SK-N-SH (cell line): ENCODE data around the gene FYB1. TPM values are rescaled to one million over a fixed set of nuclear protein-coding genes. Genes with fewer than 3 reads are reported as not detected.

ENCODE experiments used
- CTCF ChIA-PET: fragments of 300-600, 350-600 bp; formaldehyde crosslinking; extraction: SDS; loops from one replicate; lab custom pipeline; 2021; lab: Yijun Ruan, JAX
- POLR2A ChIA-PET: fragments of 350-600 bp; sonication (Branson Sonifier 250); formaldehyde crosslinking; extraction: SDS; loops from one replicate; lab custom pipeline; 2020; ENCODE audit warnings: antibody characterized with exemption, inconsistent platforms; lab: Yijun Ruan, JAX
- DNase-seq: peaks from one replicate; pipeline ENCODE4 v3.0.0; 2012
- H2AFZ ChIP-seq: fragments of 200-600 bp; sonication (generic); 2 replicates; pipeline ENCODE4 v1.8.1; 2016; ENCODE audit warnings: antibody characterized with exemption, mild to moderate bottlenecking, low read depth
- H3F3A ChIP-seq: fragments of 200-600 bp; sonication (generic); replicated peaks from 2 replicates; pipeline ENCODE3; 2016; ENCODE audit warnings: antibody characterized with exemption, mild to moderate bottlenecking; ENCODE audit not compliant: insufficient read depth
- H3K27ac ChIP-seq, 2 experiments: fragments of 200-500 bp in 1 of 2; fragments of 200-600 bp in 1 of 2; sonication (Bioruptor generic) in 1 of 2; sonication (generic), shearing (Covaris generic) in 1 of 2; 2 replicates each; pipeline versions ENCODE4 v1.5.1 to v1.6.1; 2014 to 2016; ENCODE audit warnings: low read depth in 2 of 2, inconsistent platforms in 1 of 2, low read length in 1 of 2, mild to moderate bottlenecking in 1 of 2, mixed read lengths in 1 of 2
- H3K27me3 ChIP-seq: fragments of 200-600 bp; sonication (generic), shearing (Covaris generic); 2 replicates; pipeline ENCODE4 v1.6.1; 2016; ENCODE audit warnings: mixed run types; ENCODE audit not compliant: insufficient read depth
- H3K36me3 ChIP-seq, 2 experiments: fragments of 200-500 bp in 1 of 2; fragments of 200-600 bp in 1 of 2; sonication (Bioruptor generic) in 1 of 2; sonication (generic) in 1 of 2; replicated peaks in 1 of 2; 2 replicates each; pipeline versions ENCODE3 to v1.5.1; 2014 to 2016; ENCODE audit warnings: low read length in 1 of 2, mild to moderate bottlenecking in 1 of 2; ENCODE audit not compliant: insufficient read depth in 2 of 2, control insufficient read depth in 1 of 2
- H3K4me1 ChIP-seq, 2 experiments: fragments of 200-500 bp in 1 of 2; fragments of 200-600 bp in 1 of 2; sonication (Bioruptor generic) in 1 of 2; sonication (generic), shearing (Covaris generic) in 1 of 2; 2 replicates each; pipeline versions ENCODE4 v1.5.1 to v1.6.1; 2014 to 2016; ENCODE audit warnings: low read depth in 1 of 2, low read length in 1 of 2, mixed run types in 1 of 2; ENCODE audit not compliant: insufficient read depth in 2 of 2, control insufficient read depth in 1 of 2
- H3K4me2 ChIP-seq: fragments of 200-600 bp; sonication (generic), shearing (Covaris generic); 2 replicates; pipeline ENCODE4 v1.6.1; 2017; ENCODE audit warnings: mixed run types
- H3K4me3 ChIP-seq, 2 experiments: fragments of 200-500 bp in 1 of 2; fragments of 200-600 bp in 1 of 2; sonication (Bioruptor generic) in 1 of 2; sonication (generic), shearing (Covaris generic) in 1 of 2; 2 replicates each; pipeline versions ENCODE4 v1.5.1 to v1.8.1; 2014 to 2016; ENCODE audit warnings: low read depth in 2 of 2, inconsistent platforms in 1 of 2, low read length in 1 of 2, mild to moderate bottlenecking in 1 of 2, mixed read lengths in 1 of 2, moderate library complexity in 1 of 2
- H3K79me2 ChIP-seq: fragments of 200-600 bp; sonication (generic); 2 replicates; pipeline ENCODE4 v1.8.1; 2017; ENCODE audit warnings: mild to moderate bottlenecking; ENCODE audit not compliant: insufficient read depth
- H3K9ac ChIP-seq: fragments of 200-600 bp; sonication (generic); 2 replicates; pipeline ENCODE4 v1.6.1; 2017; ENCODE audit warnings: mixed run types
- H3K9me2 ChIP-seq: fragments of 200-600 bp; sonication (generic); 2 replicates; pipeline ENCODE4 v1.6.1; 2017; ENCODE audit warnings: mixed run types
- H3K9me3 ChIP-seq: fragments of 200-600 bp; sonication (generic); 2 replicates; pipeline ENCODE4 v1.6.1; 2017; ENCODE audit warnings: mixed run types, mild to moderate bottlenecking, moderate library complexity
- H4K20me1 ChIP-seq: fragments of 200-600 bp; sonication (generic); 2 replicates; pipeline ENCODE4 v1.6.1; 2017; ENCODE audit warnings: mild to moderate bottlenecking, mixed run types; ENCODE audit not compliant: insufficient read depth
- EZH2phosphoT487 ChIP-seq: fragments of 200-600 bp; sonication (generic); IDR thresholded peaks from 2 replicates; pipeline ENCODE4 v1.6.1; 2017; ENCODE audit warnings: low read depth, mixed run types, mild to moderate bottlenecking, antibody characterized with exemption, moderate library complexity, borderline replicate concordance
- FOXJ3 ChIP-seq: sonication (generic); formaldehyde crosslinking; IDR thresholded peaks from 2 replicates; pipeline ENCODE4 v1.5.1; 2020; ENCODE audit warnings: mild to moderate bottlenecking, missing genetic modification reagents
- FOXM1 ChIP-seq: IDR thresholded peaks from 2 replicates; pipeline ENCODE4 v1.4.0; 2012; ENCODE audit warnings: low read depth, mild to moderate bottlenecking
- IRF3 ChIP-seq: fragments of 150-350 bp; IDR thresholded peaks from 2 replicates; pipeline ENCODE4 v1.6.1; 2016; ENCODE audit warnings: mild to moderate bottlenecking, low read depth, low read length
- JUND ChIP-seq: IDR thresholded peaks from 2 replicates; pipeline ENCODE4 v1.4.0; 2012
- MEF2A ChIP-seq: IDR thresholded peaks from 2 replicates; pipeline ENCODE4 v1.4.0; 2012; ENCODE audit warnings: low read depth, borderline replicate concordance
- NFIC ChIP-seq: IDR thresholded peaks from 2 replicates; pipeline ENCODE4 v1.4.0; 2012; ENCODE audit warnings: borderline replicate concordance
- PBX3 ChIP-seq: IDR thresholded peaks from 2 replicates; pipeline ENCODE4; 2012
- POLR2AphosphoS5 ChIP-seq: IDR thresholded peaks from 2 replicates; pipeline ENCODE4 v1.6.1; 2012; ENCODE audit warnings: low read depth, low read length
- RCOR1 ChIP-seq: fragments of 150-350 bp; IDR thresholded peaks from 2 replicates; pipeline ENCODE4 v1.6.1; 2017; ENCODE audit warnings: antibody characterized with exemption, low read length
- REST ChIP-seq: IDR thresholded peaks from 2 replicates; pipeline ENCODE4 v1.6.1; 2012; ENCODE audit warnings: mild to moderate bottlenecking, low read depth, low read length, moderate library complexity
- RFX5 ChIP-seq: IDR thresholded peaks from 2 replicates; pipeline ENCODE4 v1.6.1; 2012; ENCODE audit warnings: mild to moderate bottlenecking, improper control_type of control experiment, low read length
- RXRA ChIP-seq: IDR thresholded peaks from 2 replicates; pipeline ENCODE4 v1.4.0; 2012; ENCODE audit warnings: low read depth, mild to moderate bottlenecking, borderline replicate concordance
- TAF1 ChIP-seq: IDR thresholded peaks from 2 replicates; pipeline ENCODE4 v1.6.1; 2012; ENCODE audit warnings: low read depth, mild to moderate bottlenecking, low read length, moderate library complexity, borderline replicate concordance
- TCF12 ChIP-seq: IDR thresholded peaks from 2 replicates; pipeline ENCODE4 v1.4.0; 2012
- TEAD4 ChIP-seq: IDR thresholded peaks from 2 replicates; pipeline ENCODE4 v1.4.0; 2012; ENCODE audit warnings: mild to moderate bottlenecking, borderline replicate concordance; ENCODE audit not compliant: insufficient read depth
- YY1 ChIP-seq: IDR thresholded peaks from 2 replicates; pipeline ENCODE4 v1.4.0; 2012; ENCODE audit warnings: low read depth, mild to moderate bottlenecking
- ZBTB33 ChIP-seq: IDR thresholded peaks from 2 replicates; pipeline ENCODE4 v1.4.0; 2012; ENCODE audit warnings: low read depth, borderline replicate concordance
- WGBS: methylation state at CpG from one replicate; pipeline ENCODE4 v1.1.6; 2017; ENCODE audit warnings: low lambda C conversion rate; 5-methylcytosine and 5-hydroxymethylcytosine counted together
- polyA plus RNA-seq, 3 experiments: library from polyadenylated mRNA; depleted of rRNA; stranded (reverse); fragments of >200 nt; gene quantifications; 2 replicates each; pipeline ENCODE4 v1.2.3, GENCODE V29; 2012

Gene FYB1
- polyA plus RNA-seq, 1 of the 3 experiments (the other 2 are of a cell fraction) = not detected

- ChIA-PET CTCF (interaction anchor here (0.6 to 0.8 kb wide), 2 partner anchors 71 to 283 kb away, joined by 3 read pairs; no protein-coding TSS in a partner anchor), POLR2A (no interaction called here)
- H3K9me3 ChIP-seq = no peaks in the 10 kb centered on the region
- H3K79me2 ChIP-seq = no peaks in the 10 kb centered on the region
- H3K27me3 ChIP-seq = peaks cover 25% of the 10 kb centered on the region; the same call in 1 of the 2 replicates
- H3K9ac ChIP-seq = no peak overlapping the region
- no peaks in the 10 kb centered on the region for H3K9me2 ChIP-seq
- TF ChIP-seq ZBTB33 = no peak
- TF ChIP-seq TEAD4 = no peak
- no peaks in the 10 kb centered on the region for H4K20me1 ChIP-seq
- no peak overlapping the region for H2AFZ ChIP-seq
- 14% methylated on average over 4 of the region's 4 CpGs for WGBS
- H3K4me3 ChIP-seq = no peak overlapping the region
- H3K4me2 ChIP-seq = no peak overlapping the region
- no peaks in the 10 kb centered on the region for H3K4me1 ChIP-seq
- H3K36me3 ChIP-seq = no peaks in the 10 kb centered on the region
- no peak for DNase-seq
- H3K27ac ChIP-seq = no peak overlapping the region
- no peaks in the 10 kb centered on the region for H3F3A ChIP-seq
These were observed 72.4 kb downstream of the FYB1 start for GRCh38 chr5:39146831-39147540.

- TF ChIP-seq FOXJ3 (CRISPR knock-in tag) (no peak), RFX5 (no peak), TCF12 (no peak), NFIC (no peak), POLR2AphosphoS5 (no peak), REST (no peak), MEF2A (no peak), PBX3 (no peak), RCOR1 (no peak), EZH2phosphoT487 (no peak), RXRA (no peak), YY1 (no peak), JUND (no peak), TAF1 (no peak), IRF3 (no peak), FOXM1 (no peak)
- no peaks in the 10 kb centered on the region for H3K9me2 ChIP-seq
- H3K4me1 ChIP-seq = 0 out of 4 replicates have a peak, but pooled peaks cover 0 to 3% of the 10 kb centered on the region in 2 experiments
- H3K79me2 ChIP-seq = no peaks in the 10 kb centered on the region
- no peak overlapping the region for H3K4me3 ChIP-seq
- peaks cover 11% of the 10 kb centered on the region for H3F3A ChIP-seq
- WGBS = 16% methylated on average over 3 of the region's 3 CpGs
- no peak for DNase-seq
- H3K9ac ChIP-seq = no peak overlapping the region
- peaks cover 19% of the 10 kb centered on the region; the same call in 1 of the 2 replicates for H3K27me3 ChIP-seq
- no peak overlapping the region for H3K27ac ChIP-seq
- no peak overlapping the region for H3K4me2 ChIP-seq
- H2AFZ ChIP-seq = no peak overlapping the region
- H3K9me3 ChIP-seq = no peaks in the 10 kb centered on the region
- ChIA-PET POLR2A (no interaction called here), CTCF (interaction anchor here (1.3 kb wide), 1 partner anchor 11 kb away, joined by 4 read pairs; no protein-coding TSS in a partner anchor)
- no peaks in the 10 kb centered on the region for H3K36me3 ChIP-seq
- no peaks in the 10 kb centered on the region for H4K20me1 ChIP-seq
These were observed 76.1 kb downstream of the FYB1 start for GRCh38 chr5:39143151-39143860.
